Uterus (tissue), 2 donors: Measurements from ENCODE around the gene CECR2.

Source experiments
- CTCF ChIP-seq, 4 experiments: fragments of 200-600 bp in 2 of 4; fragments of 450-650 bp in 2 of 4; sonication (generic) in 2 of 4; IDR thresholded peaks; one replicate each; pipeline ENCODE4 v1.5.1; 2016 to 2019; ENCODE audit warnings: antibody characterized with exemption in 4 of 4, mild to moderate bottlenecking in 2 of 4, moderate library complexity in 1 of 4
- POLR2A ChIP-seq, 2 donors: fragments of 450-650 bp; IDR thresholded peaks; one replicate each; pipeline ENCODE4 v1.6.1; 2016; ENCODE audit warnings: antibody characterized with exemption in 2 of 2, mild to moderate bottlenecking in 1 of 2, moderate library complexity in 1 of 2

GRCh38 chr22:17376950-17377349 is 7.7 kb downstream of the CECR2 start:
- TF ChIP-seq POLR2A (IDR thresholded peaks at IDR 0.05) (no peak), CTCF (IDR thresholded peaks at IDR 0.05) (no peak)
